CD4-positive, alpha-beta T cell treated with Interleukin-6 at 100 ng/mL for 8 hours (primary cell): ENCODE measurements around the gene TTN.
"Not testable (repeated sequence)": the region's sequence is repeated elsewhere in the genome, so short reads cannot be mapped to it uniquely, and the experiment has no call there.

Experiments
- DNase-seq: peaks from one replicate; pipeline ENCODE4 v3.0.0-alpha.2; 2020; ENCODE audit warnings: mixed read lengths, low spot score

Gene TTN

DNA sequence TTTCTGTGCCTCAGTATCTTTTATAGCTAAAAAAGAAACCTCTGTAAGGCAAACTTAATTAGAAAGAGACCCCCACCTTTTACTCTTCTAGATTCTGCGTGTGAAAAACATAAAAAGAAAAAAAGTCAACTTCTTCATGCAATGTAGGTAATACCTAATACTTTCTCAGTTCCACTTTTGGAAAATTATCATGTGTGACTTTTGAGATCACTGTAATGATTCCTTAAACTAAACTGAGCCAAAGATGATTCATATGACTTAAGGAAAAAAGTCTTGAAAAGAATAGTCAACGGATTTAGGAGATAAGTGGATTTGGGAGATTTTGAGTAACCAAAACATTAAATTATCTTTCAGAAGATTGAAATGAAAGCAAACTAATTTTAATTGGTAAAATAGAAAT is 278.0 kb downstream of the TTN start:
- no peak for DNase-seq

- no peak for DNase-seq
Observed at GRCh38 chr2:178528647-178529046, 278.6 kb downstream of the TTN start.

DNA sequence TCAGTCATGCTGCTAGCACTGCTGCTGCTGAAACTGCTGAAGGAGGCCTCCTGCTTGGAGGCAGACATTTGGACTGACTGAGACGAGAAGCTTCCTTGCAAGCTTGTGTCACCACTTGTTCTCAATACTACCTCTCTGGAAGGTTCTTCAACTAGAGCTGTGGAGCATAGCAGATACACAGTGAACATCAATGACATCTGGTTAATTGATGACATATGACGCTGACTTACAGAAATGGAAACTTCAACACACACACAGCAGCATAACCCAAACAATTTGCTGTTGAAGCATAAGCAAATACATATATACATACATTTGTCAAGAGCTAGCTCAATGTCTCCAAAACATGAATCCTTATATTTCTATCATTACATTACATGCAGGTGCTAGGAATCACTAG is 279.6 kb downstream of the TTN start:
- no peak for DNase-seq

DNA sequence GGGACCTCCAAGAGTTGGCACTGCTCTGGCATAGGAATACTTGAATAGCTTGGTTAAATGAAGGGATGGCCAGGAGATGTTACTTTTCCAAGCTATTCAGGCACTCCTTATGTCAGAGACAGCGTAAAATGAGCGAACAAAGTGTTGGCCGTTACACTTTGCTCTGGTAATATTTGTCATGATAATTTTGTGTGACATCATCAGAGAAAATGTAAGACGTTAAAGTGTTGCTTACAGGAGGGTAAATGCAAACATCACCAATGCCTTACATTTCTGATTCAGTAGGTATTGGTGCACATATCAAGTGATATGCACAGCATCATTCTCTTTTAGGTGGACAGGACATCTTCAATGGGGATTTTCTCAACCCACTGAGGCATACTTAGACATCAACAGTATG is 281.0 kb downstream of the TTN start:
- DNase-seq, result no peak

DNA sequence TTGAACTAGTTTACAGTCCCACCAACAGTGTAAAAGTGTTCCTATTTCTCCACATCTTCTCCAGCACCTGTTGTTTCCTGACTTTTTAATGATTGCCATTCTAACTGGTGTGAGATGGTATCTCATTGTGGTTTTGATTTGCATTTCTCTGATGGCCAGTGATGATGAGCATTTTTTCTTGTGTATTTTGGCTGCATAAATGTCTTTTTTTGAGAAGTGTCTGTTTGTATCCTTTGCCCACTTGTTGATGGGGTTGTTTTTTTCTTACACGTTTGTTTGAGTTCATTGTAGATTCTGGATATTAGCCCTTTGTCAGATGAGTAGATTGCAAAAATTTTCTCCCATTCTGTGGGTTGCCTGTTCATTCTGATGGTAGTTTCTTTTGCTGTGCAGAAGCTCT is 281.8 kb downstream of the TTN start:
- DNase-seq, result not testable (repeated sequence)

DNA sequence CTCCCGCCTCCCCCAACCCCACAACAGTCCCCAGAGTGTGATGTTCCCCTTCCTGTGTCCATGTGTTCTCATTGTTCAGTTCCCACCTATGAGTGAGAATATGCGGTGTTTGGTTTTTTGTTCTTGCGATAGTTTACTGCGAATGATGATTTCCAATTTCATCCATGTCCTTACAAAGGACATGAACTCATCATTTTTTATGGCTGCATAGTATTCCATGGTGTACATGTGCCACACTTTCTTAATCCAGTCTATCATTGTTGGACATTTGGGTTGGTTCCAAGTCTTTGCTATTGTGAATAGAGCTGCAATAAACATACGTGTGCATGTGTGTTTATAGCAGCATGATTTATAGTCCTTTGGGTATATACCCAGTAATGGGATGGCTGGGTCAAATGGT is 282.2 kb downstream of the TTN start:
- not testable (repeated sequence) for DNase-seq

DNA sequence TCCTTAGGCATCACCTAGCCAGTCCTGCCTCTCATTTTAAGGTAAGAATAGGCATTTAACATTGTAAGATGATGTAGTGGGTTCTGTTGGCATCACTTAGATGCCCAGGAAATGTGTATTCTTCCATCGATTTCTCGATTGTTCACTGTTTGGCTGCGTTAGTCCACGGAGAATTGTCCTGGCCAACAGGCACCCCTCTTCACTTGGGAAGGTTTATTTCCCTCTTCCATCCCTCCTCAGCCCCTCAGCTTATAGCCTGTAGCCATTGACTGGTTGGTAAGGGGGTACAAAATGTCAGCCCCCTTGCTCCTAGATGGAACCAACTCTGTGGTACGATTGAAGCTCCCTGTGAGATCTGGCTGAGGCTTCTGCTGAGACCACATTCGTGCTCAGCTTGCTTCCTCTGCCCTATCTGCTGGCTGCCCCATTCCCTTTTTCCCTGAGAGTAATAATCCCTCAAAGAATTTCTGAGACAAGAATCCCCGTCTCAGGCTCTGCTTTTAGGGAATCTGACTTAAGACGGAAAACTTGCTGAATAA is 283.6 kb downstream of the TTN start:
- DNase-seq, result no peak

- DNase-seq, result peak; percentile 83
Observed at GRCh38 chr2:178522950-178523595, 284.1 kb downstream of the TTN start.

DNA sequence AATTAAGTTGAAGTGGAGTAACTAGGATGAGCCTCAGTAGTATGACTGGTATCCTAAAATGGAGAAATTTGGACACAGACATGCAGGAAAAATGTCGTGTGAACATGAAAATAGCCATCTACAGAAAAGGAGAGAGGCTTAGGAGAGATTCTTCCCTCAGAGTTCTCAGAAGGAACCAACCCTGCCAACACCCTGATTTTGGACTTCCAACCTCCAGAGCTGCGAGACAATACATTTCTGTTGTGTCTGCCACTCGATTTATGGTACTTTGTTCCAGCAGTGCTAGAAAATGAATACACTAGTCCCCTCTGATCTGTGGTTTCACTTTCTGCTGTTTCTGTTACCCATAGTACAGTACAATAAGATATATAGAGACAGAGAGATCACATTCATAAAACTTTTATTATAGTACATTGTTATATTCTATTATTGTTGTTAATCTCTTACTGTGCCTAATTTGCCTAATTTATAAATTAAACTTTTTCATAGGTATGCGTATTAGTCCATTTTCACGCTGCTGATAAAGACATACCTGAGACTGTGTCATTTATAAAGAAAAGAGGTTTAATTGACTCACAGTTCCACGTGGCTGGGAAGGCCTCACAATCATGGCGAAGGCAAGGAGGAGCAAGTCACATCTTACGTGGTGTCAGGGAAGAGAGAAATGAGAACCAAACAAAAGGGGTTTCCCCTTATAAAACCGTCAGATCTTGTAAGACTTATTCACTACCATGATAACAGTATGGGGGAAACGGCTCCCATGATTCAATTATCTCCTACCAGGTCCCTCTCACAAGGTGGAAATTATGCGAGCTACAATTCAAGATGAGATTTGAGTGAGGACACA is 285.7 kb downstream of the TTN start:
- no peak for DNase-seq

GRCh38 chr2:178517496-178517895 is 289.7 kb downstream of the TTN start:
- no peak for DNase-seq

DNA sequence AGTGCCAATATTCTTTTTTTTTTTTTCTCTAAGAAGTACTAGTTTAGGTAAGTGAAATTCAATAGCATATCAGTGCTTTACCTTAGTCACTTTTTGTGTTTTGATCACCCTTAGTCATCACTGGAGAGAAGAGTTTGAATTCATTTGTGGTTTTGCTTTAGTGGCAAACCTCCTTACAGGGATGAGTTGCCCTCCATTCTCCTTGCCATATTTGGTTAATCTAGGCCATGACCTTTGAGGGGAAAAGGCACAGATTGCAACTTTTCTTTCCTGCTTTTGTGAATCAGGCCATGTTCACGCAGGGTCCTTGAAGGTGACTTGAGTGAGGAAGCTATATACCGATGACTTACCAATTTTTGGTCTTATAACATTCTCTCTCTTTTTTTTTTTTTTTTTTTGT is 292.6 kb downstream of the TTN start:
- peak; percentile 17 for DNase-seq

GRCh38 chr2:178513876-178514275 is 293.3 kb downstream of the TTN start:
- DNase-seq, result no peak

GRCh38 chr2:178512484-178512883 is 294.7 kb downstream of the TTN start:
- no peak for DNase-seq

GRCh38 chr2:178510384-178510783 is 296.8 kb downstream of the TTN start:
- no peak for DNase-seq

- DNase-seq, result no peak
Observed at GRCh38 chr2:178508646-178509045, 298.6 kb downstream of the TTN start.

DNA sequence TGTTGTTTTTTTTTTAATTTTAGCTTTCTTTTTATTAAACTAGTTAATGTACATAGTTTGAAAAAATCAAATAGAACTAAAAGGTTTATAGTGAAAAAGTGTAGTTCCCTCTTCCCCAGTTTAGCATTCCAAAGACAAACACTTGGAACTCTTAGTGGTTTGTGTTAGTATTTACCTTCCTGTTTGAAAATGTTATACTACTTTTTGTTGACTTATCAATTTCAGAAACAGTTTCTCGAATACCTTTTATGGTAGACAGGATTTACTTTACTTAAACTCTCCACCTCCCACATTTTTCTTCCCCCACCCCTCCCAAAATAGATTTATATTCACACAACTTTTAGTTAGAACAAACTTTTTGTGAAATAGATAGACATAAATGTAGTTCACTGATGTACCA is 300.3 kb downstream of the TTN start:
- DNase-seq, result no peak

DNA sequence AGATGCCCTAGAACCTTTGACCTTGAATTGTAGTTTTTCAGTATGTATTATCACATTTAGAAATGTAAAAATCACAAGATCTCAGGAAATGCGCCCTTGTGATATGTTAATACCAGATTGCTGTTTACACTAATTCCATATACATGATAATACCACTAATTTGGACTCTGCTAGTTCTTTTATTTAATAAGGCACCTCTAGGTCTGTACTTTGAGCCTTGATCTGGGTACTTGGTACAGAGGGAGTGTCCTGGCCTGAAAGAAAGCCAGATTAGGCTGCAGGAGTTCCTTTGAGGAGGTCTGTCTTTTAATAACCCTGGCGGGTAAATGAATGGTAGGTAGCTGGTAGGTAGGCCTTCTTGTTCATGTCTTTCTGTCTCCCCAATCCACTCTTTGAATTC is 300.7 kb downstream of the TTN start:
- DNase-seq, result no peak

DNA sequence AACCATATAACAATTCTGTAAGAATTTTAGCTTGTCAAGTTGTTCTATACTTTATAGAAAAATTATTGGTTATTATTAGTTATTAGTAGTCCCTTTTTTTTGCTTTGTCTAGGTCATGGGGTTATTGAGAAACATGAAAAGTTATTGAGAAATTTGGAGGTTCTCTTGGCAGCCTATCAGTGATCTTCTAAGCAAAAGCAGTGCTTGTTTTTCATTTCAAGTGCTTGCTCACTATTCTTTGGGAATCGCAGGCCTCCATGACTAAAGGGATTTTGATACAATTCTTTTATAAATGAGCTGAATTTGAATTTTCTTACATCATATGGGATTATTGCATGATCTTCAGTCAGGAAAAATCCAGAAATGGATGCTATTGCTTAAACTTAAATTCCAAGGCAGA is 301.1 kb downstream of the TTN start:
- DNase-seq, result no peak

- DNase-seq, result no peak
Observed at GRCh38 chr2:178502751-178503150, 304.5 kb downstream of the TTN start.

- no peak for DNase-seq
Observed at GRCh38 chr2:178499640-178500039, 307.6 kb downstream of the TTN start.

DNA sequence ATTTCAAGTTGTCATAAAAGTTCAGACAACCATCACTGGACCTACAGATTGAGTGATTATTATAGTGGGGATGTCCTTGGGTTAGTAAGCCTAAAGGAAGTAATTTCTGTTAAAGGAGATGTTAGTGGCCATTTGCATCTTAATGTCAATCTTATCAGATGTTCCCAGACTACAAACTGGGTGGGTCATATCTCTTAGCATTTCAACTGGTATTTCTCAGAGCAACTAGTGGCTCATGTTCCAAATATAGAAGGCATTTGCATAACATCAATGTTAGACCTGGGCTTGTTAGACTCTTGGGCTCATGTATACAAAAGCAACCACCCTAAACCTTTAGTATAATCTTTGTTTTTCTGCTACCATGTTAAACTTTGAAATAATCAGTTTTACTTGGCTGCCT is 309.1 kb downstream of the TTN start:
- no peak for DNase-seq

DNA sequence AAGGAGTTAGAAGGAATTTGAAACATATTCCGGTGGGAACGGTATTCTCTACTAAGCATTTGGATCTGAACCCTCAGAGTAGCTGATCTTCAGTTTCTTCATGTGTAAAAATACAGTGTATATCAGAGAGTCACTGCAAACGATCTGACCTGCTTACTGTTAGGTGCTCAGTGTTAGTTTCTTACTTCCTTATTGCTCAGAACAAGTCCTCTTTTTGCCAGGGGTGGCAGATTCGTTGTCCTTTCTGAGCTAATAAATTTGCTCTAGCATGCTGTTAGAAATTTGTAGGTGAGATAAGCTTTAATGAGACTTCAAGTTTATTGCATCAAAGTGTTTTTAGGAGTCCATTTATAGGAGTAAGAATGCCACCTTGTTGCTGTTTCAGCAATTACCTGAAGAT is 311.2 kb downstream of the TTN start:
- no peak for DNase-seq

GRCh38 chr2:178491612-178492011 is 315.6 kb downstream of the TTN start:
- no peak for DNase-seq
